Parathyroid adenoma (tissue), 2 donors: ENCODE measurements around the gene ADAMTS19.

Experiments used
- H2AFZ ChIP-seq: fragments of 300-600 bp; sonication (generic); one replicate; pipeline ENCODE4 v1.7.0; 2017; ENCODE audit warnings: antibody characterized with exemption, mild to moderate bottlenecking
- H3K27ac ChIP-seq: fragments of 300-600 bp; sonication (generic); one replicate; pipeline ENCODE4 v1.7.0; 2017
- H3K27me3 ChIP-seq: fragments of 300-600 bp; sonication (generic); one replicate; pipeline ENCODE4 v1.7.0; 2017; ENCODE audit warnings: low read length; ENCODE audit not compliant: control insufficient read depth, insufficient read depth
- H3K36me3 ChIP-seq: fragments of 300-600 bp; sonication (generic); one replicate; pipeline ENCODE4 v1.7.0; 2017; ENCODE audit warnings: low read length; ENCODE audit not compliant: control insufficient read depth, insufficient read depth
- H3K4me1 ChIP-seq: fragments of 300-600 bp; sonication (generic); one replicate; pipeline ENCODE4 v1.7.0; 2017; ENCODE audit warnings: control low read depth
- H3K4me2 ChIP-seq: fragments of 300-600 bp; sonication (generic); one replicate; pipeline ENCODE4 v1.7.0; 2017; ENCODE audit warnings: low read length
- H3K4me3 ChIP-seq: fragments of 300-600 bp; sonication (generic); one replicate; pipeline ENCODE4 v1.7.0; 2017; ENCODE audit warnings: low read depth, low read length
- H3K79me2 ChIP-seq: fragments of 300-600 bp; sonication (generic); one replicate; pipeline ENCODE4 v1.7.0; 2017; ENCODE audit warnings: control low read depth
- H3K9ac ChIP-seq: fragments of 300-600 bp; sonication (generic); one replicate; pipeline ENCODE4 v1.7.0; 2017; ENCODE audit warnings: mild to moderate bottlenecking
- H3K9me3 ChIP-seq: fragments of 300-600 bp; sonication (generic); one replicate; pipeline ENCODE4 v1.7.0; 2017; ENCODE audit warnings: low read length; ENCODE audit not compliant: control insufficient read depth
- TF ChIP-seq, protein P1 (sequence below): fragments of 300-600 bp; sonication (generic); IDR thresholded peaks from one replicate; pipeline ENCODE4 v1.7.0; 2017; ENCODE audit warnings: antibody characterized with exemption, mild to moderate bottlenecking
- donor health status: primary hyperparathyroidism.

The ADAMTS19 gene

DNA sequence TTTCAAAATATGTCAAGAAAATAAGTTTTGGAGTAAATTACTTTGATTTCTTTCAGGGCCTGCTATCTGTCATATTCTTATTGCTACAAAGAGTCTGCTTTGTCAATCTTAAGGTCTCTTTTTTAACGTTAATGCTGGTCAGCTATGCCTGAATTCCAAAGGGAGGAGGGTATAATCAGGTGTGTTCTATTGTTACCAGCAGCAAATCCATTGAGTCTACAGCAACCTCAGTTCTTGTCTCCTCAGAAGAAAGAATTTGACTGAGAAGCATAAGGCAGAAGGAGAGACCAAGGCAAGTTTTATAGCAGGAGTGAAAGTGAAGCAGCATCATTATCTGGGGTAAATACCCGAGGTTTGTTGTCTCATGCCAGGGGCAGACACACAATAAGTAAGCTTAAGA, 264.1 kb downstream of the ADAMTS19 start:
- H2AFZ ChIP-seq = no peak overlapping the region
- H3K27ac ChIP-seq = no peak overlapping the region
- no peak overlapping the region for H3K4me3 ChIP-seq
- no peaks in the 10 kb centered on the region for H3K4me1 ChIP-seq
- no peaks in the 10 kb centered on the region for H3K27me3 ChIP-seq
- no peaks in the 10 kb centered on the region for H3K9me3 ChIP-seq
- H3K4me2 ChIP-seq = no peak overlapping the region
- TF ChIP-seq, protein P1, sequence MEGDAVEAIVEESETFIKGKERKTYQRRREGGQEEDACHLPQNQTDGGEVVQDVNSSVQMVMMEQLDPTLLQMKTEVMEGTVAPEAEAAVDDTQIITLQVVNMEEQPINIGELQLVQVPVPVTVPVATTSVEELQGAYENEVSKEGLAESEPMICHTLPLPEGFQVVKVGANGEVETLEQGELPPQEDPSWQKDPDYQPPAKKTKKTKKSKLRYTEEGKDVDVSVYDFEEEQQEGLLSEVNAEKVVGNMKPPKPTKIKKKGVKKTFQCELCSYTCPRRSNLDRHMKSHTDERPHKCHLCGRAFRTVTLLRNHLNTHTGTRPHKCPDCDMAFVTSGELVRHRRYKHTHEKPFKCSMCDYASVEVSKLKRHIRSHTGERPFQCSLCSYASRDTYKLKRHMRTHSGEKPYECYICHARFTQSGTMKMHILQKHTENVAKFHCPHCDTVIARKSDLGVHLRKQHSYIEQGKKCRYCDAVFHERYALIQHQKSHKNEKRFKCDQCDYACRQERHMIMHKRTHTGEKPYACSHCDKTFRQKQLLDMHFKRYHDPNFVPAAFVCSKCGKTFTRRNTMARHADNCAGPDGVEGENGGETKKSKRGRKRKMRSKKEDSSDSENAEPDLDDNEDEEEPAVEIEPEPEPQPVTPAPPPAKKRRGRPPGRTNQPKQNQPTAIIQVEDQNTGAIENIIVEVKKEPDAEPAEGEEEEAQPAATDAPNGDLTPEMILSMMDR = no peak
- H3K36me3 ChIP-seq = no peaks in the 10 kb centered on the region
- H3K9ac ChIP-seq = no peak overlapping the region
- H3K79me2 ChIP-seq = no peaks in the 10 kb centered on the region

DNA sequence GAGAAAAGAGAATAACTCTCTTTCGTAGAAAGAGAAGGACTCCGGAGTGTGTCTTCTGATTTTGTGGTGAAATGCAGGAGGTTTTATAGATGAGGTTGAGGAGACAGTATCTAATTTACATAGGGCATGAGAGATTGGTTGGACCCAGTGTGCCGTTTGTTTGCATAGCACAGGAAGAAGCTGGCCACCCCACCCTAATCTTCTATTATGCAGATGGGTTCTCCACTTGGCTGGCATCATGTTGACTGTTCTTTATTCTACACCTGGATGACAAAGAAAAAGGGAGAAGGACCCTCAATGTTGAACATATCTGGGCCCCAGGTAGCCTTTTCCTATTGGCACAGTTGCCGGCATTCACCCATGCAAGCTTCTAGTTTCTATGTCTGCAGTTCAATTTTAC, 264.5 kb downstream of the ADAMTS19 start:
- no peak overlapping the region for H3K9ac ChIP-seq
- no peak overlapping the region for H3K4me2 ChIP-seq
- TF ChIP-seq, protein P1 = no peak
- no peaks in the 10 kb centered on the region for H3K4me1 ChIP-seq
- no peaks in the 10 kb centered on the region for H3K79me2 ChIP-seq
- no peaks in the 10 kb centered on the region for H3K9me3 ChIP-seq
- no peak overlapping the region for H2AFZ ChIP-seq
- H3K4me3 ChIP-seq = no peak overlapping the region
- no peaks in the 10 kb centered on the region for H3K36me3 ChIP-seq
- no peaks in the 10 kb centered on the region for H3K27me3 ChIP-seq
- no peak overlapping the region for H3K27ac ChIP-seq

DNA sequence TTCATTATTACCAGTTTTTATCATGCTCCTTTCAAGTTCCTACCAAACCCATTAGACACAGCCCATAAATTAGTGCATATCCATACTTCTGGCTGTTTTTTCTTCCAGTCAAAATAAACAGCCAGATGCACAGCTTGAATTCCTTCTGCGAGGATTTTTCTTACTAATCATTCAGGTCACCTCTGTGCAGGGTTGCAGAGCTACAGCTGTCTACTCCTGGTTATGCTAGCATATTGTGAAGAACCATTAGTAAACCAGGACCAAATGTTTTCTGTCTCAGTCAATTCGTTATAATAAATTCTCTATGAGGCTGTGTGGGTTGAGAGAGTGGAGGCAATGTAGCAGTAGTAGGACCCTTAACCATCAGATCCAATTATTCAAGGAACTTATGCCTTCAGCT, 279.7 kb downstream of the ADAMTS19 start:
- H3K4me2 ChIP-seq = no peak overlapping the region

DNA sequence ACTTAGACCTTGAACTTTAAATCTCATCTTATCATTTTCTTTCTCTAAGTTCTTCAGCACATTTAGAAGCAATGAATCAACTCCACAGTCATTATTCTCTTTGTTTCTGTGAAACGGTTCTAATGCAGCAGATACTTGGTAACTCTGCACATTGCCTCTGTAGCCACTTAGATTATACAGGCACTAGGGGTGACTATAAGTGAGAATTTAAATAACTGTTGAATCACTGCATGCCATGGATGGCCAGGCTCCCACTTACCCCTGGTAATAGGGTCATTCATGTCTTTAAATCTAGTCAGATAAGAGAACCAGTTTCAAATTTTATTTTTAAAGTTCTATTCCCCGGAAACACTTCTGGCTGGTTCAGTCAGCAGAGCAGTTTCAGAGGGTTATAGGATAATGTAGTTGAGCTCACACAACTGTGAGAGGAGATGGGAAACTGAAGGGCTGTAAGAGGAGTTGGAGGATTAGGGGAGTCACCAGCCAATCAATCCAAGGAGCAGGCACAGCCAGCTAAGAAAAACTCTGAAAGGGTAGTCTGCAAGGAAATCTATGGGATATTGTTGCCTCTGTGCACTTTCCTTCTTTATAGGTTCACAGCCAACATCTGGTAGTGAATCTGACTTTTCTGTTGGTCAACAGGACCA, 283.6 kb downstream of the ADAMTS19 start:
- no peak overlapping the region for H3K9ac ChIP-seq
- no peak overlapping the region for H3K4me2 ChIP-seq
- H3K9me3 ChIP-seq = no peaks in the 10 kb centered on the region
- H3K4me3 ChIP-seq = no peak overlapping the region
- H3K79me2 ChIP-seq = no peaks in the 10 kb centered on the region
- no peak overlapping the region for H2AFZ ChIP-seq
- H3K27ac ChIP-seq = no peak overlapping the region
- H3K27me3 ChIP-seq = no peaks in the 10 kb centered on the region
- TF ChIP-seq, protein P1 = no peak
- H3K4me1 ChIP-seq = no peaks in the 10 kb centered on the region
- H3K36me3 ChIP-seq = no peaks in the 10 kb centered on the region

More for the DNA sequence above, 279.7 kb downstream of the ADAMTS19 start:
- Histone ChIP-seq H3K9me3 (no peaks in the 10 kb centered on the region), H3K9ac (no peak overlapping the region), H3K36me3 (no peaks in the 10 kb centered on the region), H3K79me2 (no peaks in the 10 kb centered on the region), H3K4me3 (no peak overlapping the region), H3K4me1 (no peaks in the 10 kb centered on the region), H2AFZ (no peak overlapping the region), H3K27ac (no peak overlapping the region), H3K27me3 (no peaks in the 10 kb centered on the region)
- TF ChIP-seq, protein P1 = no peak

DNA sequence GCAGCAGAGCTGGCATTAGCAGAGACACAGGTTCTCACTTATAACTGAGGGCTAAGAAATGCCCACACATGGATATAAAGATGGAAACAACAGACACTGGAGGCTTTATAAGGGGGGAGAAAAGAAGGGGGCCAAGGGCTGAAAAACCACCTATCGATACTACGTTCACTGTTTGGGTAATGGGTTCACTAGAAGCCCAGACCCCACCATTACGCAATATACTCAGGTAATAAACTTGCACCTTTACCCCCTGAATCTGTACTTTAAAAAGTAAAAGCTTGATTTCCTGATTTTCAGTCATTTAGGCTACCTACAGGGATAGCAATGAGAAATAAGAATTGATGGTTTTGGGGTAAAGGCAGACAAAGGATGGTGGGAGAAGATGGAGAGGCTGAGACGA, 285.9 kb downstream of the ADAMTS19 start:
- Histone ChIP-seq H3K9ac (no peak overlapping the region), H3K27ac (no peak overlapping the region), H3K4me1 (no peaks in the 10 kb centered on the region), H3K4me3 (no peak overlapping the region), H3K4me2 (no peak overlapping the region), H2AFZ (no peak overlapping the region), H3K79me2 (no peaks in the 10 kb centered on the region), H3K36me3 (no peaks in the 10 kb centered on the region), H3K27me3 (no peaks in the 10 kb centered on the region), H3K9me3 (no peaks in the 10 kb centered on the region)
- TF ChIP-seq, protein P1 = no peak
